ENCODE data around the gene UGT1A5. TPM values are rescaled to one million over a fixed set of nuclear protein-coding genes. Genes with fewer than 3 reads are reported as not detected.

UGT1A5 gene
- total and polyA plus RNA-seq, 5 donors from 2014 or later: not detected

- Mint-ChIP-seq H3K36me3 (no peaks in the 10 kb centered on the region), H3K27ac (no peak overlapping the region), H3K9me3 (no peaks in the 10 kb centered on the region), H3K27me3 (peaks cover 9% of the 10 kb centered on the region), H3K4me3 (no peak overlapping the region), H3K4me1 (peaks cover 0 to 5% (median 2%) of the 10 kb centered on the region in 4 donors)
- Histone ChIP-seq H3K27ac (ENCODE audit: insufficient read depth, low read length, poor library complexity, severe bottlenecking) (no peak overlapping the region), H3K4me3 (ENCODE audit: low read depth, low read length) (no peak overlapping the region), H3K4me1 (ENCODE audit: control insufficient read depth, insufficient read depth, low read length, poor library complexity, severe bottlenecking) (no peaks in the 10 kb centered on the region), H3K9me3 (ENCODE audit: control insufficient read depth in 2 of 2, low read length in 2 of 2) (no peaks in the 10 kb centered on the region), H3K27me3 (ENCODE audit: control insufficient read depth, insufficient read depth, low read length) (no peaks in the 10 kb centered on the region), H3K36me3 (ENCODE audit: control insufficient read depth, insufficient read depth, low read length) (no peaks in the 10 kb centered on the region)
- DNase-seq (no peak), ATAC-seq (ENCODE audit: low read depth in 2 of 2) (no peak)
Measured at GRCh38 chr2:233793465-233794127, 80.9 kb downstream of the UGT1A5 start.

- Histone ChIP-seq H3K27me3 (ENCODE audit: control insufficient read depth, insufficient read depth, low read length) (no peaks in the 10 kb centered on the region), H3K9me3 (ENCODE audit: control insufficient read depth in 2 of 2, low read length in 2 of 2) (no peaks in the 10 kb centered on the region), H3K4me1 (ENCODE audit: control insufficient read depth, insufficient read depth, low read length, poor library complexity, severe bottlenecking) (no peaks in the 10 kb centered on the region), H3K27ac (ENCODE audit: insufficient read depth, low read length, poor library complexity, severe bottlenecking) (no peak overlapping the region), H3K36me3 (ENCODE audit: control insufficient read depth, insufficient read depth, low read length) (no peaks in the 10 kb centered on the region), H3K4me3 (ENCODE audit: low read depth, low read length) (no peak overlapping the region)
- Mint-ChIP-seq H3K27ac (no peak overlapping the region), H3K9me3 (no peaks in the 10 kb centered on the region), H3K27me3 (peaks cover 6% of the 10 kb centered on the region), H3K36me3 (no peaks in the 10 kb centered on the region), H3K4me3 (no peak overlapping the region), H3K4me1 (peaks cover 0 to 5% (median under 1%) of the 10 kb centered on the region in 4 donors)
- no peak for DNase-seq
- ATAC-seq (ENCODE audit: low read depth in 2 of 2): no peak
Measured at GRCh38 chr2:233794128-233794658, 81.5 kb downstream of the UGT1A5 start.

GRCh38 chr2:233795735-233796171 lies 83.0 kb downstream of the UGT1A5 start:
- Mint-ChIP-seq H3K27me3 (peaks cover 4% of the 10 kb centered on the region), H3K36me3 (no peaks in the 10 kb centered on the region), H3K27ac (no peak overlapping the region), H3K4me3 (no peak overlapping the region), H3K4me1 (peaks cover 0 to under 1% (median 0%) of the 10 kb centered on the region in 4 donors), H3K9me3 (peaks cover 0 to 4% (median 0%) of the 10 kb centered on the region in 7 donors)
- H3K9me3 ChIP-seq (ENCODE audit: control insufficient read depth in 2 of 2, low read length in 2 of 2): no peaks in the 10 kb centered on the region
- H3K4me1 ChIP-seq (ENCODE audit: control insufficient read depth, insufficient read depth, low read length, poor library complexity, severe bottlenecking): no peaks in the 10 kb centered on the region
- no peaks in the 10 kb centered on the region for H3K27me3 ChIP-seq (ENCODE audit: control insufficient read depth, insufficient read depth, low read length)
- H3K27ac ChIP-seq (ENCODE audit: insufficient read depth, low read length, poor library complexity, severe bottlenecking): no peak overlapping the region
- H3K36me3 ChIP-seq (ENCODE audit: control insufficient read depth, insufficient read depth, low read length): no peaks in the 10 kb centered on the region
- no peak for ATAC-seq (ENCODE audit: low read depth in 2 of 2)
- H3K4me3 ChIP-seq (ENCODE audit: low read depth, low read length): no peak overlapping the region
- DNase-seq: no peak

GRCh38 chr2:233796254-233796653 lies 83.5 kb downstream of the UGT1A5 start:
- Histone ChIP-seq H3K9me3 (ENCODE audit: control insufficient read depth in 2 of 2, low read length in 2 of 2) (no peaks in the 10 kb centered on the region), H3K36me3 (ENCODE audit: control insufficient read depth, insufficient read depth, low read length) (no peaks in the 10 kb centered on the region), H3K4me1 (ENCODE audit: control insufficient read depth, insufficient read depth, low read length, poor library complexity, severe bottlenecking) (no peaks in the 10 kb centered on the region), H3K27me3 (ENCODE audit: control insufficient read depth, insufficient read depth, low read length) (no peaks in the 10 kb centered on the region), H3K4me3 (ENCODE audit: low read depth, low read length) (no peak overlapping the region), H3K27ac (ENCODE audit: insufficient read depth, low read length, poor library complexity, severe bottlenecking) (no peak overlapping the region)
- H3K27me3 Mint-ChIP-seq: peaks cover 4% of the 10 kb centered on the region
- H3K9me3 Mint-ChIP-seq: peaks cover 0 to 4% (median 0%) of the 10 kb centered on the region in 7 donors
- ATAC-seq (ENCODE audit: low read depth in 2 of 2) (no peak), DNase-seq (no peak)
- H3K4me1 Mint-ChIP-seq: no peaks in the 10 kb centered on the region
- no peak overlapping the region for H3K27ac Mint-ChIP-seq
- H3K4me3 Mint-ChIP-seq: no peak overlapping the region
- no peaks in the 10 kb centered on the region for H3K36me3 Mint-ChIP-seq

GRCh38 chr2:233798335-233799086 lies 85.8 kb downstream of the UGT1A5 start:
- peaks cover 4% of the 10 kb centered on the region for H3K27me3 Mint-ChIP-seq
- DNase-seq (no peak), ATAC-seq (ENCODE audit: low read depth in 2 of 2) (no peak)
- no peaks in the 10 kb centered on the region for H3K4me1 Mint-ChIP-seq
- Histone ChIP-seq H3K27ac (ENCODE audit: insufficient read depth, low read length, poor library complexity, severe bottlenecking) (no peak overlapping the region), H3K9me3 (ENCODE audit: control insufficient read depth in 2 of 2, low read length in 2 of 2) (no peaks in the 10 kb centered on the region), H3K4me1 (ENCODE audit: control insufficient read depth, insufficient read depth, low read length, poor library complexity, severe bottlenecking) (no peaks in the 10 kb centered on the region), H3K27me3 (ENCODE audit: control insufficient read depth, insufficient read depth, low read length) (no peaks in the 10 kb centered on the region), H3K4me3 (ENCODE audit: low read depth, low read length) (no peak overlapping the region), H3K36me3 (ENCODE audit: control insufficient read depth, insufficient read depth, low read length) (no peaks in the 10 kb centered on the region)
- no peak overlapping the region for H3K4me3 Mint-ChIP-seq
- no peaks in the 10 kb centered on the region for H3K36me3 Mint-ChIP-seq
- no peak overlapping the region for H3K27ac Mint-ChIP-seq
- peaks cover 0 to 4% (median 0%) of the 10 kb centered on the region in 7 donors for H3K9me3 Mint-ChIP-seq

GRCh38 chr2:233799087-233799665 lies 86.5 kb downstream of the UGT1A5 start:
- H3K4me1 ChIP-seq (ENCODE audit: control insufficient read depth, insufficient read depth, low read length, poor library complexity, severe bottlenecking): no peaks in the 10 kb centered on the region
- no peak for DNase-seq
- Mint-ChIP-seq H3K9me3 (peaks cover 0 to 4% (median 0%) of the 10 kb centered on the region in 7 donors), H3K4me1 (no peaks in the 10 kb centered on the region), H3K27ac (no peak overlapping the region), H3K27me3 (peaks cover 4% of the 10 kb centered on the region), H3K4me3 (no peak overlapping the region), H3K36me3 (no peaks in the 10 kb centered on the region)
- no peak for ATAC-seq (ENCODE audit: low read depth in 2 of 2)
- no peak overlapping the region for H3K4me3 ChIP-seq (ENCODE audit: low read depth, low read length)
- no peaks in the 10 kb centered on the region for H3K36me3 ChIP-seq (ENCODE audit: control insufficient read depth, insufficient read depth, low read length)
- no peaks in the 10 kb centered on the region for H3K9me3 ChIP-seq (ENCODE audit: control insufficient read depth in 2 of 2, low read length in 2 of 2)
- H3K27ac ChIP-seq (ENCODE audit: insufficient read depth, low read length, poor library complexity, severe bottlenecking): no peak overlapping the region
- no peaks in the 10 kb centered on the region for H3K27me3 ChIP-seq (ENCODE audit: control insufficient read depth, insufficient read depth, low read length)

GRCh38 chr2:233799716-233800115 lies 87.0 kb downstream of the UGT1A5 start:
- no peak for ATAC-seq (ENCODE audit: low read depth in 2 of 2)
- H3K36me3 Mint-ChIP-seq: no peaks in the 10 kb centered on the region
- Histone ChIP-seq H3K4me3 (ENCODE audit: low read depth, low read length) (no peak overlapping the region), H3K27ac (ENCODE audit: insufficient read depth, low read length, poor library complexity, severe bottlenecking) (no peak overlapping the region), H3K9me3 (ENCODE audit: control insufficient read depth in 2 of 2, low read length in 2 of 2) (no peaks in the 10 kb centered on the region), H3K36me3 (ENCODE audit: control insufficient read depth, insufficient read depth, low read length) (no peaks in the 10 kb centered on the region), H3K4me1 (ENCODE audit: control insufficient read depth, insufficient read depth, low read length, poor library complexity, severe bottlenecking) (no peaks in the 10 kb centered on the region), H3K27me3 (ENCODE audit: control insufficient read depth, insufficient read depth, low read length) (no peaks in the 10 kb centered on the region)
- H3K4me1 Mint-ChIP-seq: no peaks in the 10 kb centered on the region
- no peak for DNase-seq
- peaks cover 4% of the 10 kb centered on the region for H3K27me3 Mint-ChIP-seq
- H3K4me3 Mint-ChIP-seq: no peak overlapping the region
- peaks cover 0 to 4% (median 0%) of the 10 kb centered on the region in 7 donors for H3K9me3 Mint-ChIP-seq
- no peak overlapping the region for H3K27ac Mint-ChIP-seq

Data from CD4-positive, CD25-positive, alpha-beta regulatory T cell (primary cell).